Measurements from ENCODE around the gene ABTB2.
"Not testable (repeated sequence)": the region's sequence is repeated elsewhere in the genome, so short reads cannot be mapped to it uniquely, and the experiment has no call there.

ABTB2 gene
- total RNA-seq: 1.7 to 207 (median 4.2) reads per million in 18 experiments

- DNase-seq: peak; percentile 97 to 98
These were observed at the start of gene ABTB2 for GRCh38 chr11:34357701-34358257. Gene ABTB2 (minus strand): TSS chr11:34358010.

- no peak for DNase-seq
These were observed 49.5 kb upstream of the ABTB2 start for GRCh38 chr11:34407121-34407813.

GRCh38 chr11:34406413-34406812 is 48.6 kb upstream of the ABTB2 start:
- no peak for DNase-seq

GRCh38 chr11:34405079-34405858 is 47.5 kb upstream of the ABTB2 start:
- peak; percentile 83 to 88 for DNase-seq

GRCh38 chr11:34404280-34404679 is 46.5 kb upstream of the ABTB2 start:
- no peak for DNase-seq

- DNase-seq: no peak
These were observed 45.6 kb upstream of the ABTB2 start for GRCh38 chr11:34403431-34403830.

- DNase-seq: no peak
These were observed 40.0 kb upstream of the ABTB2 start for GRCh38 chr11:34397811-34398210.

- no peak for DNase-seq
These were observed 39.3 kb upstream of the ABTB2 start for GRCh38 chr11:34397120-34397519.

- no peak for DNase-seq
These were observed 38.2 kb upstream of the ABTB2 start for GRCh38 chr11:34395916-34396550.

- DNase-seq: no peak
These were observed 37.0 kb upstream of the ABTB2 start for GRCh38 chr11:34394771-34395300.

GRCh38 chr11:34387653-34388052 is 29.8 kb upstream of the ABTB2 start:
- DNase-seq: no peak

- DNase-seq: not testable (repeated sequence)
These were observed 28.5 kb upstream of the ABTB2 start for GRCh38 chr11:34386356-34386755.

- DNase-seq: no peak
These were observed 24.9 kb upstream of the ABTB2 start for GRCh38 chr11:34382532-34383276.

- DNase-seq: no peak
These were observed 24.0 kb upstream of the ABTB2 start for GRCh38 chr11:34381775-34382174.

- DNase-seq: no peak
These were observed 22.9 kb upstream of the ABTB2 start for GRCh38 chr11:34380696-34381095.

- DNase-seq: no peak
These were observed 21.7 kb upstream of the ABTB2 start for GRCh38 chr11:34379539-34379938.

GRCh38 chr11:34379079-34379478 is 21.3 kb upstream of the ABTB2 start:
- DNase-seq: peak in 1 of 2 donors; percentile 5

GRCh38 chr11:34373727-34374126 is 15.9 kb upstream of the ABTB2 start:
- no peak for DNase-seq

GRCh38 chr11:34366522-34366921 is 8.7 kb upstream of the ABTB2 start:
- peak in 1 of 2 donors; percentile 50 for DNase-seq

GRCh38 chr11:34364102-34364501 is 6.3 kb upstream of the ABTB2 start:
- DNase-seq: no peak

GRCh38 chr11:34363363-34364084 is 5.7 kb upstream of the ABTB2 start:
- no peak for DNase-seq

- DNase-seq: no peak
These were observed 2.2 kb upstream of the ABTB2 start for GRCh38 chr11:34360046-34360445.

Data from inflammatory macrophage (primary cell).